ENCODE data around the gene RRM2.
"Not testable (repeated sequence)": the region's sequence is repeated elsewhere in the genome, so short reads cannot be mapped to it uniquely, and the experiment has no call there.

The RRM2 gene

GRCh38 chr2:10091182-10091888 is 31.2 kb upstream of the RRM2 start:
- no peak for DNase-seq (ENCODE audit: low read depth in 1 of 2, low spot score in 1 of 2)

DNA sequence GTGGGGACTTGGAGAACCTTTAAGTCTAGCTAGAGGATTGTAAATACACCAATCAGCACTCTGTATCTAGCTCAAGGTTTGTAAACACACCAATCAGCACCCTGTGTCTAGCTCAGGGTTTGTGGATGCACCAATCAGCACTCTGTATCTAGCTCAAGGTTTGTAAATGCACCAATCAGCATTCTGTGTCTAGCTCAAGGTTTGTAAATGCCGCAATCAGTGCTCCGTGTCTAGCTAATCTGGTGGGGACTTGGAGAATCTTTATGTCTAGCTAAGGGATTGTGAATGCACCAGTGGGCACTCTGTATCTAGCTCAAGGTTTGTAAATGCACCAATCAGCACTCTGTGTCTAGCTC is 30.7 kb upstream of the RRM2 start:
- DNase-seq (ENCODE audit: low read depth in 1 of 2, low spot score in 1 of 2) = not testable (repeated sequence)

DNA sequence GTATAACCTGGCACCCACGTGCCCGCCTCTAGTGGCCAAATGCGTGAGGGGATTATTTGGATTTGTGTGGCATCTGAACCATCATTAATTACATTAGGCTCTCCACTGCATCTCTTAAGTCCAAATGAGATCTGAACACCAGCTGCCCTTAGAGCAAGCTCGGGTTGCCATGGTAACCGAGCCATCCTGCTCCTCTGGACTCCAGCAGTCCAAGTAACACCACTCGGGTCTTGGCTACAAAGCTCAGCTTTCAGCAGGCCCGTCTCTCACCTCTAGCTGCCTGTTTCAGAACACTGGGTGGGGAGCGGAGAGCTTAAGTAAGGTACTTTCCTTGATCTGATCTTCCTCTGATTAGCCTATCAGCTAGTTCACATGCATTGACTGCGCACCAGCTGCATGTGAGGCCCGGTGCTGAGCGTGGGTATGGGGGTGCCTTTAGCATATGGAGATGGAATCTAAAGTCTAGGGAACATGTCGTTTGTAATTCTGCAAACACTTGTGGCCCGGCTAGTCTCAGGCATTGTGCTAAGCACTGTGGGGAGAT is 28.2 kb upstream of the RRM2 start:
- DNase-seq (ENCODE audit: low read depth in 1 of 2, low spot score in 1 of 2) = no peak

DNA sequence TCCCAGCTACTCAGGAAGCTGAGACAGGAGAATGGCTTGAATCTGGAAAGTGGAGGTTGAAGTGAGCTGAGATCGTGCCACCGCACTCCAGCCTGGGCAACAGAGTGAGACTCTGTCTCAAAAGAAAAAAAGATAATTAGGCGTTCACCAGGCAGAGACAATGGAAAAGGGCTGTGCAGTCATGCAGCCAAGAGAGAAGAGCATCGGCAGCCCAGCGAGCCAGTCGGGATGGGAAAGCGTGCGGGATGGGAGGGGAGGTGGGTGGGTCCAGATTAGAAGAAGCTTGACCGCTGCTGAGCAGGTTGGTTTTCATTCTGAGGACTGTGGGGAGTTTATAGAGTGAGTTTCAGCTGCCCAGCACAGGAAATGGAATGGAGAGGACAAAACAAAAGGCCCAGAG is 27.4 kb upstream of the RRM2 start:
- DNase-seq (ENCODE audit: low read depth in 1 of 2, low spot score in 1 of 2) = no peak

GRCh38 chr2:10096641-10097040 is 25.9 kb upstream of the RRM2 start:
- no peak for DNase-seq (ENCODE audit: low read depth in 1 of 2, low spot score in 1 of 2)

- DNase-seq (ENCODE audit: low read depth in 1 of 2, low spot score in 1 of 2) = no peak
Observed at GRCh38 chr2:10097352-10098148, 25.0 kb upstream of the RRM2 start.

- no peak for DNase-seq (ENCODE audit: low read depth in 1 of 2, low spot score in 1 of 2)
Observed at GRCh38 chr2:10101491-10101890, 21.0 kb upstream of the RRM2 start.

DNA sequence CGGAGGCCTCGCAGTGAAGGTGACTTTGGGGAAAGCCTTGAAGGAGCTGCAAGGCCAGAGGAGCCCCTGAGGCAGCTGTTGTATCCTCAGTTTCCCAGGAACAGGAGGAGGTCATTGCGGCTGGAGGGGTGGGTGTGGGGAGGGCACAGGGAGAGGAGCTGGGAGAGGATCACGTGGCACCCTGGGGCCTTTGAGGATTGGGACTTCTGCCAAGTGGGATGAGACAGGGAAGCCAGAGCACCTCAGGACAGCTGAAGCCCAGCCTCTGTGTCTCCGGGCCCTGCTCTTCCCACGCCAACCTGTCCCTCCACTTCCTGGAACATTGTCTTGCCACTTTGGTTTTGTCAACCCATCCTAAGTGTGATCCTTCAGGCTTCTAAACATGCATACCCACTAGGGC is 19.4 kb upstream of the RRM2 start:
- no peak for DNase-seq (ENCODE audit: low read depth in 1 of 2, low spot score in 1 of 2)

- DNase-seq (ENCODE audit: low read depth in 1 of 2, low spot score in 1 of 2) = not testable (repeated sequence)
Observed at GRCh38 chr2:10104906-10105305, 17.6 kb upstream of the RRM2 start.

DNA sequence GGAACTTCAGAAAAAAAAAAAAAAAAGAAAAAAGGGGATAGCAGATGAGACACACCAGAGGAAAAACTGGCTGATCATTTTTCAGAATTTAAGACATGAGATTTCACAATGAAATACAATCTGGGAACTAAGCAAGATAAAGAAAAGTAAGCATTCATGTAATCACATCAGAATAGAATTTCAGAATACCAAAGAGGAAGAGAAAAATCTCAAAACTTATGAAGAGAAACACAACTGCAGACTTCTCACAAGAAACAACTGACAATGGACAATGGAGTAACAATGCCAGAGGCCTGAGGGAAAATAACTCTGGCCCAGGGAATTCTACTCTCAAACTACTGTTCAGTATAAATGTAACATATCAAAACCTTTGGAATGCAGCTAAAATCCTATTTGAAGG is 13.2 kb upstream of the RRM2 start:
- no peak for DNase-seq (ENCODE audit: low read depth in 1 of 2, low spot score in 1 of 2)

- no peak for DNase-seq (ENCODE audit: low read depth in 1 of 2, low spot score in 1 of 2)
Observed at GRCh38 chr2:10119027-10119325, 3.6 kb upstream of the RRM2 start.

GRCh38 chr2:10119601-10120157 is 2.9 kb upstream of the RRM2 start:
- no peak for DNase-seq (ENCODE audit: low read depth in 1 of 2, low spot score in 1 of 2)

DNA sequence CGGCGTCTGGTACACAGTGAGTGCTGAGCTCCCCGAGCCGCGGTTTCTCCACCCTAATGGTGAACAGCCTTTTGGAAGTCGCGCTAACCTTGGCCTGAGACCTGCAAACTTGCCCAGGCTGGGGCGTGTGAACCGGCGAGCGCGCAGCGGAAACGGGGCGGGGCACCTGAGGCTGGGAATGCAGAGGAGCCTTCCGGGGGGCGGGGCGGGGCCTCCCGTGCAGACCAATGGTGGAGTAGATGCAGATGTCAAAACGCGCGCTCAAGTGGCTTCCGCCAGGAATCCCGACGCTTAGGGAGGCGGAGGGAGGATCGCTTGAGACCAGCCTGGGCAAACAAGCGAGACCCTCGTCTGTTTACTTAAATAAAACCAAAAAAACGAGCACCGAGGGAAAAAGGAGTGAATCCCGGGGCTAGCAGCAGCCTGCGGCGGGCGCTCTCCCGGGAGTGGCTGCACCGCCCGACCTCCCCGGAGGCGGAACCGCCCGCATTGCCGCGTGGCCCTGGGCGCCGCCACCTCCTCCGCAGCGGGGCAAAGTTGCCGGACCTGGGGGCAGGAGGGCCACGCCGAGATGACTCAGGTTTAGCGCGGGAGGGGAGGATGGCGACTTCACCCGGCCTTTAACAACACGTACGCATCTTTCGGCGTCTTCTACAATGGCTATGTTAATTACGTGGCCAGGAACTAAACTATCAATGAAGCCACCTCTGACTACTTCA is 2.2 kb upstream of the RRM2 start:
- peak; percentile 79 to 93 for DNase-seq (ENCODE audit: low read depth in 1 of 2, low spot score in 1 of 2)

GRCh38 chr2:10120877-10121574 is 1.5 kb upstream of the RRM2 start:
- DNase-seq (ENCODE audit: low read depth in 1 of 2, low spot score in 1 of 2) = no peak

DNA sequence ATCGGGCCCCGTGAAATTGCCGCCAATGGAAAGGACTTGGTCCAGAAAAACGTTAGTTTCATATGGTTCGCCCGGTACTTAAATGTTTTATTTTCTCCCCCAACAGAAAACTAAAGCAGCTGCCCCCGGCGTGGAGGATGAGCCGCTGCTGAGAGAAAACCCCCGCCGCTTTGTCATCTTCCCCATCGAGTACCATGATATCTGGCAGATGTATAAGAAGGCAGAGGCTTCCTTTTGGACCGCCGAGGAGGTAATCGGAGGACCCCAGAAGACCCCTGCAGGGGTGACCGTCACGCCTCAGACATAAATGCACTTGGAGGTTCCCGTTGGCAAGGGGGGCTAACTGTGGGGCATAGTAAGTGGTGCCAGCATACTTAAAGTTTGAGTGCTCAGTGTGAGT is 742 bp downstream of the RRM2 start:
- no peak for DNase-seq (ENCODE audit: low read depth in 1 of 2, low spot score in 1 of 2)

GRCh38 chr2:10124538-10125045 is 2.1 kb downstream of the RRM2 start:
- DNase-seq (ENCODE audit: low read depth in 1 of 2, low spot score in 1 of 2) = no peak

DNA sequence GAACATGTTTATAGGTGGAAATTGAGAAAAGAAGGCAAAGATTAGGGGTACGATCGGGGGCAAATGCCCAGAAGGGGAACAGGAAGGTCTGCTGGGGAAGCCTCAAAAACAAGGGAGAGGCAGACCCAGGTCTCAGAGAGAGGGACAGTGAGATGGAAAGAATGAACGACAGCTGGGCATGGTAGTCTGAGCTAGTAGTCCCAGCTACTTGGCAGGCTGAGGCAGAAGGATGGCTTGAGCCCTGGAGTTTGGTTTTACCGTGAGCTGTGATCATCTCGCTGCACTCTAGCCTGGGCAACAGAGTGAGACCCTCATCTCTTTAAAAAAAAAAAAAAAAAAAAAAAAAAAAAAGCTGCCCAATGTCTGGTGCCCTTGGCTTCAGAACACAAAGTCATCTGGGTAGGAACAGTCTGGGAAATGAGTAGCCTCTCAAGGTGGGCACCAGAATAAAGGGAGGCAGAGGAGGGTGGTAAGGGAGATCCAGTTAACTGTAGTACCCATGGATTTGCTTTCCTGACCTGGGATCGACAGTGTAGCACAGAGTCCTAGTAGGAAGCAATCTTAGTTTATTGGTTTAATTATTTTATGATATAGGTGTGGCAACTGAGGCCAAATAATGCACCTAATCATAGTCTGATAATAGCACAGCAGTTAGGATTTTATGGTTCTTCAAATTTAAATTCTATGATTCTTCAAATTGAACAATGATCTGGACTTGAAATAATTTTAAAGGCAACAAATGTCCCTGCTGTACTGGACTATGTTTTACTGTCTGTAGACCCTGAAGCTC is 3.5 kb downstream of the RRM2 start:
- no peak for DNase-seq (ENCODE audit: low read depth in 1 of 2, low spot score in 1 of 2)

- DNase-seq (ENCODE audit: low read depth in 1 of 2, low spot score in 1 of 2) = no peak
Observed at GRCh38 chr2:10126632-10127026, 4.1 kb downstream of the RRM2 start.

- DNase-seq (ENCODE audit: low read depth in 1 of 2, low spot score in 1 of 2) = no peak
Observed at GRCh38 chr2:10128420-10128819, 5.9 kb downstream of the RRM2 start.

- no peak for DNase-seq (ENCODE audit: low read depth in 1 of 2, low spot score in 1 of 2)
Observed at GRCh38 chr2:10129490-10129889, 7.0 kb downstream of the RRM2 start.
